Measurements from ENCODE around the gene COLEC12.

COLEC12 gene

DNA sequence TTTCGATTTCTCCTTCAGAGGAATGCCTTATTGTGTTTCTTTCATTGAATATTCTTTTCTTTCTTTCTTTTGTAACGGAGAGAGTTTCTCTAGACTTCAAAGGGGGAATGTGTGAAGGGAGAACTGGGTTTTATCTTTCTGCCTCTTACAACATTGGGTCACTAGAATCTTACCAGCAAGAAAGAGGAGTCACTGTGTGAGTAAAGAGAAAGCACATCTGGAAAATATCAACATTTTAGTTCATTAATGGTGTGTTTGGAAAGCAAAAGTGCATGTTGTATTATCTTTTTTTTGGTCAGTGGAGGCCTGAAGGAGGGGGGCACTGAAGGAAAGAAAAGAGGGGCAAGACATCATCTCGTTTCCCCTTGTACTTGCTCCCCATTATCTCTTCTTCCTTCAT, 146.0 kb downstream of the COLEC12 start:
- no peak for DNase-seq

DNA sequence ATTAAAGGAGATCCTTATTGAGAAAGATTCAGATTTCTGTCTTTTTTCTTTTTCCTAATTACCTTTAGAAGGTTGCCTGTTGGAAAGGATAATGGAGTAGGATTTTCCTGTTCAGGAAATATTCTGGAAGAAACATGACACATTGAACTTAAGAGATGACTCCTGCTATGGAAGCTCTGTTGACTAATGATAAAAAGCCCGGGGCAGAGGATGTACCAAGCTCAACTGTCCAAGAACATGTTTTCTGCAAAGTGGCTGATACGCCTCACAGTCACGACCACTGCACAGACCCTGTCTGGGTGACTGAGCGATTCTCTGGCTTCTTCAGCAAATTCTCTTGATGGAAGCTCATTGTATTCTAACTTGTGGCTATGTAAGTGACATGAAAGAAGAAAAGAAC, 146.5 kb downstream of the COLEC12 start:
- DNase-seq: no peak

GRCh38 chr18:352438-352837, 148.1 kb downstream of the COLEC12 start:
- DNase-seq: no peak

DNA sequence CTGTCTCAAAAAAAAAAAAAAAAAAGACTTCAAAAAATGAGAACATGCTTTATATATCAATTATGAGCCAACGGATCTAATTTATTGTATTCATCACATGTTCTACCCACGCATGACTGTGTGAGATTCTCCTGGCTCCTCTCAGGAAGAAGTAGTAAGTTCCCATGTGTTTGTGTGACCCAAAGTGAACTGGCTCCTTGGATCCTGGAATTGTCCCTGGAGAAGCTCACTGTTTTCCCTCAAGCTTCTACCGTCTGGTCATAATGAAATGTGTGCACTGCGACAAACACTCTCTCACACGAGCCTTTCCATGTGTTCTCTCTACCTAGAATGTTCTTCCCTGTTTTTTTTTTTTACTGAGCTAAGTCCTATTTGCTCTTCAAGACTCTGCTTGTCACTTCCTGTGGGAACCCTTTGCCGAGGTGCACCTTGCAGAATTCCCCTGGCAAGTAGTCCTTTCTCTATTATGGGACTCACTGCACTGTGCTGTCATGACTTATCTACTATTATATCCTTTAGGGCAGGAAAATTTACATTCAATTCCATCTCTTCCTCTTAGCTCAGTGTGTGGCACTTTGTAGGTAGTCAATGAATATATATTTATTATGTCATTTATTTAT, 149.4 kb downstream of the COLEC12 start:
- no peak for DNase-seq

- DNase-seq: no peak
These were observed 153.9 kb downstream of the COLEC12 start for GRCh38 chr18:346600-346999.

GRCh38 chr18:341102-341501, 159.4 kb downstream of the COLEC12 start:
- DNase-seq: no peak

GRCh38 chr18:340044-340443, 160.5 kb downstream of the COLEC12 start:
- DNase-seq: no peak

DNA sequence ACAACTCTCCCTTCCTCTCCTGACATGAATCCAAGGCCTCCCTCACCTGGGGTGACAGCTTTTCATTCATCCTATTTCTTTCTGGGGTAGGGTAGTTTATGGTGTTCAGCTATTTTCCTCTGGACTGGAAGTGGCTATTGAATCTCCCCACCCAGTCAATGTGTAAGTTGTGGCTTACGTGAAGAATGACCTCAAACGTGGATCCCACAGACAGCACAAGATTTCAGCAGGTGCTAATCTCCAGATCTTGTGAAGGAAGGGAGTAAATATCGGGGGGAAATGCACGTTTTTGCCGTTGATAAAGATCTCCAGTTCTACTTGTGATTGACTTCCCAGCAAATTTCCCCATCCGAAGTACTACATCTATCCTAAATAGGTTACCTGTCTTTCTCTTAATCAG, 161.3 kb downstream of the COLEC12 start:
- DNase-seq: no peak

- DNase-seq: no peak
These were observed 163.8 kb downstream of the COLEC12 start for GRCh38 chr18:336713-337112.

- DNase-seq: no peak
These were observed 164.8 kb downstream of the COLEC12 start for GRCh38 chr18:335733-336132.

GRCh38 chr18:334575-335132, 165.8 kb downstream of the COLEC12 start:
- DNase-seq: no peak

- no peak for DNase-seq
These were observed 167.6 kb downstream of the COLEC12 start for GRCh38 chr18:332721-333510.

- no peak for DNase-seq
These were observed 168.5 kb downstream of the COLEC12 start for GRCh38 chr18:332007-332406.

GRCh38 chr18:331221-331821, 169.2 kb downstream of the COLEC12 start:
- no peak for DNase-seq

GRCh38 chr18:328928-329327, 171.6 kb downstream of the COLEC12 start:
- no peak for DNase-seq

DNA sequence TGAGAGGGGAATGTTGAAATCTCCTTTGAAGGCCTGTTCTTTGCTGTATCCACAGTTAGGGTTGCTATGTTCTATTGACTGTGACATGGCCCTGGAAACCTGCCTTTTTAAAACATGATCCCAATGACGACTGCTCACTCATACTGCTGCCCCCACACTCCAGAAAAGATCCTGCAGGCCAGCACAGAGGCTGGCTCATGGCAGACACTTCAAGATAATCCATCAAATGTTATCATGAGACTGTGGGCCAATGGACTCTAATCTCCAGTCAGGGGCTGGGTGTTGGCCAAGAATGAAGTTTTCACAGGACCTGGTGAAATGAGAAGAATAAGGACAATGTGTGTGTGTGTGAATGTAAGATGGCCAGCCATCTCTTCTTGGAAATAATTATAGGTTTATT, 173.7 kb downstream of the COLEC12 start:
- DNase-seq: no peak

GRCh38 chr18:323253-323622, 177.3 kb downstream of the COLEC12 start:
- DNase-seq: no peak

- no peak for DNase-seq
These were observed 178.5 kb downstream of the COLEC12 start for GRCh38 chr18:321865-322467.

DNA sequence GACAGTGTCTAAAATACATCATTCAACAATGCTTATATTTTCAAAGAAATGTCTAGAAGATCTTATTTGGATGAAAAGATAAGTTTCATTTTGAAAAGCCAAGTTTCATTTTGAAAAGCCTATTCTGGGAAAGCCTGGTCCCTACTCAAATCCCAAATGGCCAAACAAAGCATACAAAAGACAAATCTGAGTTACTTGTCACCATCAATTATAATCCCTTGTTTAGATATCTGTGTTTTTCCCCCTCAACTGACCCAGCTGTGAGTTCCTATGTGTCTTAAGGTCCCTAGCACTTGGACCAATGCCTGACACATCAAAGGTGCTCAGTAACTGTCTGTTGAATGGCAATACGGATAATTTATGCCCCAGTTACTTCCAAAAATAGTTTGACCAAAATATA, 180.3 kb downstream of the COLEC12 start:
- no peak for DNase-seq

GRCh38 chr18:319720-320119, 180.8 kb downstream of the COLEC12 start:
- no peak for DNase-seq

DNA sequence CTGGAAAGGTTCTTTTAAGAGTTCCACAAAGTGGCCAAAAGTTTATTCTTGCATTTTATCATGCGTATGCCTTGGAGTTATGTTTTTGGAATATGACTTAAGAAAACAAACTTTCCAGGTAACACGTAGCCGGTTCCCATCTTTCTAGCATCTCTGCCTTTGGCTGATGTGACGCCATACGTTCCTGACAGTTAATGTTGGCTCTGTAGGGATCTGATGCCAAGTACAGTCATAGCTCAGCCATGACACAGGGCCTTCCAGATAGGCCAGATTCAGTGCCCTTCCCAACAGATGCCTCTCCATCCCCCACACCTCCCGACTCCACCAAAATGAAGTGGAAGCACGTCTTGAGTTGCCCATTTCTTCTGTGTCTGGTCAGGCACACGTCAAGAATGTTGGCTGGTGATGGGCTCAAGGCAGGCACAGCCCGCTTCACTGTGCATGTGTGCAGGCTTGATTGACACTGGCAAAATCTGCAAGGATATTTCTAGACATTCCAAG, 181.7 kb downstream of the COLEC12 start:
- no peak for DNase-seq

- DNase-seq: no peak
These were observed 182.9 kb downstream of the COLEC12 start for GRCh38 chr18:317618-318017.

DNA sequence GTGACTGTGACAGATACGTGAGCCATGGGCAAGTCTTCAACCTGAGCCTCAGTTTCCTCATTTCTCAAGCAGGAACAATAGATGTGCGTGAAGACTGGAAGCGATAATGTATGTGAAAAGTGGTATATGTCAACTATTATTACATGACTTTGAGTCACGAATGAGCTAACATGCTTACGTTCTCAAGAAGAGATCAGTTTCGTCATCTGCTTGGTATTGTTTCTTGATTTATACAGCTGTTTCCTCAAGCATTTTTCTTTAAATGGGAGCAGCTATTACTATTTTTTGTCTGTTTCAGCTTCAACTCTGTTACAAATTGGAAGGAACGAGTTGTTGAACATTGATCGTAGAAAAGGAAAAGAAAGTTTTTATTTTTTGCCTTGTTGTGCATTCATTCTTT, 184.1 kb downstream of the COLEC12 start:
- no peak for DNase-seq
